Measurements from ENCODE around the gene SLC16A6. TPM values are rescaled to one million over a fixed set of nuclear protein-coding genes. Genes with fewer than 3 reads are reported as not detected.

Gene SLC16A6
- total and polyA plus RNA-seq, 8 donors: 0.02 to 1.0 (median 0.09) TPM

- Histone ChIP-seq H3K9me3 (no peaks in the 10 kb centered on the region), H3K27me3 (peaks cover 0 to 4% (median 0%) of the 10 kb centered on the region in 4 donors), H3K4me3 (no peak overlapping the region), H3K36me3 (no peaks in the 10 kb centered on the region), H3K27ac (no peak overlapping the region), H3K4me1 (peaks cover 0 to 6% (median 5%) of the 10 kb centered on the region in 3 donors)
- intact Hi-C loops (cut with DNase I): no loop called here
- no peak for TF ChIP-seq CTCF (IDR thresholded peaks at IDR 0.05)
- no peak for DNase-seq
- ATAC-seq: no peak
- no peak for FAIRE-seq
- 80 to 84% methylated on average over 4 of the region's 4 CpGs for WGBS, 2 donors
Observed at GRCh38 chr17:68294617-68295016, 3.7 kb upstream of the SLC16A6 start.

GRCh38 chr17:68294196-68294555 lies 3.2 kb upstream of the SLC16A6 start:
- Histone ChIP-seq H3K9me3 (no peaks in the 10 kb centered on the region), H3K27me3 (peaks cover 0 to 4% (median 0%) of the 10 kb centered on the region in 4 donors), H3K4me1 (peaks cover 0 to 6% (median 5%) of the 10 kb centered on the region in 3 donors), H3K27ac (no peak overlapping the region), H3K36me3 (no peaks in the 10 kb centered on the region), H3K4me3 (no peak overlapping the region)
- 63 to 74% methylated on average over 3 of the region's 3 CpGs for WGBS, 2 donors
- TF ChIP-seq CTCF (IDR thresholded peaks at IDR 0.05): no peak
- ATAC-seq: no peak
- intact Hi-C loops (cut with DNase I): no loop called here
- DNase-seq: no peak
- no peak for FAIRE-seq

- Histone ChIP-seq H3K4me3 (no peak overlapping the region), H3K27me3 (peaks cover 0 to 4% (median 0%) of the 10 kb centered on the region in 4 donors), H3K36me3 (no peaks in the 10 kb centered on the region), H3K27ac (no peak overlapping the region), H3K9me3 (no peaks in the 10 kb centered on the region), H3K4me1 (peaks cover 0 to 6% (median 5%) of the 10 kb centered on the region in 3 donors)
- no peak for TF ChIP-seq CTCF (IDR thresholded peaks at IDR 0.05)
- DNase-seq: no peak
- ATAC-seq: no peak
- 85 to 95% methylated on average over 6 of the region's 6 CpGs for WGBS, 2 donors
- FAIRE-seq: no peak
- intact Hi-C loops (cut with DNase I): no loop called here
Observed at GRCh38 chr17:68293490-68294195, 2.7 kb upstream of the SLC16A6 start.

- FAIRE-seq (no peak), DNase-seq (no peak), ATAC-seq (no peak)
- WGBS, 2 donors: 45 to 59% methylated on average over 9 of the region's 9 CpGs
- intact Hi-C loops (cut with DNase I): no loop called here
- TF ChIP-seq CTCF (IDR thresholded peaks at IDR 0.05): no peak
- peaks cover 0 to 6% (median 5%) of the 10 kb centered on the region in 3 donors for H3K4me1 ChIP-seq
- peaks cover 0 to 4% (median 0%) of the 10 kb centered on the region in 4 donors for H3K27me3 ChIP-seq
- H3K4me3 ChIP-seq: peak overlapping the region in 2 of 4 donors; percentile 23 to 69
- no peaks in the 10 kb centered on the region for H3K9me3 ChIP-seq
- peak overlapping the region in 2 of 4 donors; percentile 58 to 76 for H3K27ac ChIP-seq
- no peaks in the 10 kb centered on the region for H3K36me3 ChIP-seq
Observed at GRCh38 chr17:68292689-68293040, 1.7 kb upstream of the SLC16A6 start.

Measured in pancreas (tissue), 10 donors.